CD14-positive monocyte (primary cell): Measurements from ENCODE around the gene ELMO1. TPM values are rescaled to one million over a fixed set of nuclear protein-coding genes. Genes with fewer than 3 reads are reported as not detected.

Source experiments
- DNase-seq, 3 donors: peaks; one replicate each; pipeline ENCODE4 v3.0.0-alpha.2; 2011 to 2022
- H2AFZ ChIP-seq: 2 replicates; pipeline ENCODE4 v1.6.0; 2012; ENCODE audit warnings: mild to moderate bottlenecking, low read depth, low read length, inconsistent platforms; ENCODE audit not compliant: insufficient read depth, poor library complexity, severe bottlenecking
- H3K27ac ChIP-seq, 2 donors: 1 replicate in 1 of 2; 2 replicates in 1 of 2; pipeline ENCODE4 v1.5.1; 2012 to 2013; ENCODE audit warnings: low read length in 2 of 2, control low read depth in 1 of 2, inconsistent platforms in 1 of 2, low read depth in 1 of 2, mild to moderate bottlenecking in 1 of 2
- H3K27me3 ChIP-seq, 2 donors: one replicate each; pipeline versions ENCODE4 v1.6.0 to v1.6.1; 2011 to 2013; ENCODE audit warnings: low read length in 2 of 2; ENCODE audit not compliant: control insufficient read depth in 2 of 2, insufficient read depth in 2 of 2
- H3K36me3 ChIP-seq, 2 donors: replicated peaks in 1 of 2; 1 replicate in 1 of 2; 2 replicates in 1 of 2; pipeline versions ENCODE4 v1.5.1 to v1.6.1; 2012 to 2013; ENCODE audit warnings: low read length in 2 of 2, control low read depth in 1 of 2, inconsistent platforms in 1 of 2, mild to moderate bottlenecking in 1 of 2; ENCODE audit not compliant: insufficient read depth in 2 of 2, control insufficient read depth in 1 of 2
- H3K4me1 ChIP-seq, 2 donors: 1 replicate in 1 of 2; 2 replicates in 1 of 2; pipeline versions ENCODE4 v1.5.1 to v1.6.1; 2012 to 2013; ENCODE audit warnings: low read length in 2 of 2, control low read depth in 1 of 2, inconsistent platforms in 1 of 2, mild to moderate bottlenecking in 1 of 2, moderate library complexity in 1 of 2; ENCODE audit not compliant: insufficient read depth in 2 of 2, control insufficient read depth in 1 of 2
- H3K4me2 ChIP-seq: replicated peaks from 2 replicates; pipeline ENCODE3; 2012; ENCODE audit warnings: low read length, moderate library complexity, mild to moderate bottlenecking; ENCODE audit not compliant: poor library complexity, severe bottlenecking; ENCODE audit errors: extremely low read depth
- H3K4me3 ChIP-seq, 3 experiments: fragments of 200-600 bp in 1 of 3; sonication (generic) in 1 of 3; replicated peaks in 1 of 3; 1 replicate in 2 of 3; 2 replicates in 1 of 3; pipeline ENCODE4 v1.5.1; 2011 to 2013; ENCODE audit warnings: low read length in 3 of 3, mild to moderate bottlenecking in 3 of 3, control low read depth in 2 of 3, low read depth in 2 of 3, inconsistent platforms in 1 of 3, moderate library complexity in 1 of 3
- H3K79me2 ChIP-seq: 2 replicates; pipeline ENCODE4 v1.6.0; 2012; ENCODE audit warnings: mild to moderate bottlenecking, control low read depth, inconsistent platforms, low read length, moderate library complexity; ENCODE audit not compliant: insufficient read depth
- H3K9ac ChIP-seq: 2 replicates; pipeline ENCODE4 v1.6.0; 2017; ENCODE audit warnings: low read length, mild to moderate bottlenecking; ENCODE audit not compliant: insufficient read depth, poor library complexity, severe bottlenecking
- H3K9me3 ChIP-seq, 2 donors: replicated peaks in 1 of 2; 1 replicate in 1 of 2; 2 replicates in 1 of 2; pipeline versions ENCODE4 v1.5.1 to v1.6.1; 2012 to 2013; ENCODE audit warnings: low read length in 2 of 2, control low read depth in 1 of 2; ENCODE audit not compliant: control insufficient read depth in 1 of 2, insufficient read depth in 1 of 2
- H4K20me1 ChIP-seq: 2 replicates; pipeline ENCODE4 v1.6.0; 2012; ENCODE audit warnings: mild to moderate bottlenecking, low read length, control low read depth, moderate library complexity; ENCODE audit not compliant: insufficient read depth
- H3K27ac Mint-ChIP-seq, 7 donors: one replicate each; pipeline ENCODE4 v1.8.0; 2020; ENCODE audit warnings: mild to moderate bottlenecking in 7 of 7, mixed read lengths in 7 of 7, moderate library complexity in 6 of 7, inconsistent platforms in 2 of 7
- H3K27me3 Mint-ChIP-seq, 3 donors: one replicate each; pipeline ENCODE4 v1.8.0; 2021 to 2022; ENCODE audit warnings: low read depth in 3 of 3, mild to moderate bottlenecking in 3 of 3, mixed read lengths in 3 of 3, moderate library complexity in 3 of 3, inconsistent platforms in 1 of 3
- H3K36me3 Mint-ChIP-seq, 2 donors: one replicate each; pipeline ENCODE4 v1.8.0; 2020; ENCODE audit warnings: mixed read lengths in 2 of 2, inconsistent platforms in 1 of 2, mild to moderate bottlenecking in 1 of 2
- H3K4me1 Mint-ChIP-seq: one replicate; pipeline ENCODE4 v1.8.0; 2020; ENCODE audit warnings: mild to moderate bottlenecking, mixed read lengths
- H3K4me3 Mint-ChIP-seq, 2 donors: one replicate each; pipeline ENCODE4 v1.8.0; 2020; ENCODE audit warnings: mild to moderate bottlenecking in 2 of 2, mixed read lengths in 2 of 2, moderate library complexity in 1 of 2
- H3K9me3 Mint-ChIP-seq, 7 donors: one replicate each; pipeline ENCODE4 v1.8.0; 2020 to 2022; ENCODE audit warnings: mixed read lengths in 7 of 7, mild to moderate bottlenecking in 6 of 7, moderate library complexity in 6 of 7, inconsistent platforms in 2 of 7
- CTCF ChIP-seq: fragments of 200-600 bp; IDR thresholded peaks from one replicate; pipeline ENCODE4 v1.8.0; 2022; ENCODE audit warnings: antibody characterized with exemption, mild to moderate bottlenecking
- WGBS: methylation state at CpG from one replicate; pipeline ENCODE4 v1.1.5; 2013; ENCODE audit warnings: missing lambda C conversion rate; ENCODE audit not compliant: insufficient coverage; 5-methylcytosine and 5-hydroxymethylcytosine counted together
- intact Hi-C, 2 donors: fragments of 100-400 bp; cut with micrococcal nuclease; formaldehyde crosslinking; loops; one replicate each; pipeline versions ENCODE4 v1.15.0 to v1.15.1; 2023
- polyA plus RNA-seq, 3 donors: library from polyadenylated mRNA; depleted of rRNA in 1 of 3; unstranded in 2 of 3; stranded (reverse) in 1 of 3; fragments of 300-500 nt in 2 of 3; fragments of >200 nt in 1 of 3; fragmentation: Illumina TruSeq in 2 of 3; gene quantifications; 1 replicate in 2 of 3; 2 replicates in 1 of 3; pipeline ENCODE4 v1.2.3, GENCODE V29; 2012 to 2021

The ELMO1 gene
- polyA plus RNA-seq, 3 donors = 46.6 to 50.2 (median 46.7) TPM

DNA sequence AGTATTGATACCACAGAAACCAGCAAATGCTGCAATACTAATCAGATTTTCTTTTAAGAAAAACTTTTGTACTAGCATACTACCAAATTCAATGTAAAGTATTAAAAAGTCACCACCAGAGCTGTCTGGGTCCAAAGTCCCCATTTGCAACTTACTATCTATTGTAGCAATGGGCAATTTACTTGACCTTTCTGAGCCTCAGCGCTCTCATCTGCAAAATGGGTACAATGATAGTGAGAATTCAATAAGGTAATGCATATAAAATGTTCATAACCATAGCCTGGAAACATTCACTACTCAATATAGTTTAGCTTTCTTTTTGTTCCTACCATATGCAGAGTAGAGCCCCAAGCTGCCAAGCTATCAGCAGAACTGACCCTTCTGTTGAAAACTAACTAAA is 337.2 kb downstream of the ELMO1 start:
- intact Hi-C loops = no loop called here
- no peak for DNase-seq
- Mint-ChIP-seq H3K27me3 (no peaks in the 10 kb centered on the region), H3K27ac (no peak overlapping the region), H3K4me1 (peaks cover 24% of the 10 kb centered on the region), H3K9me3 (peaks cover 0 to 2% (median 0%) of the 10 kb centered on the region in 7 donors), H3K4me3 (no peak overlapping the region), H3K36me3 (peaks cover 16 to 32% of the 10 kb centered on the region in 2 donors)
- H3K27ac ChIP-seq = no peak overlapping the region
- H4K20me1 ChIP-seq = peaks cover 87% of the 10 kb centered on the region
- H3K4me1 ChIP-seq = no peaks in the 10 kb centered on the region
- H3K79me2 ChIP-seq = peaks cover 16% of the 10 kb centered on the region
- H3K4me3 ChIP-seq = no peak overlapping the region
- no peak for TF ChIP-seq CTCF
- H3K9ac ChIP-seq = no peak overlapping the region
- H3K9me3 ChIP-seq = no peaks in the 10 kb centered on the region
- H2AFZ ChIP-seq = no peak overlapping the region
- no peaks in the 10 kb centered on the region for H3K27me3 ChIP-seq
- H3K36me3 ChIP-seq = peaks cover 0 to 22% of the 10 kb centered on the region in 2 donors
- no CpG with 5 or more reads among the region's 1 CpG for WGBS
- H3K4me2 ChIP-seq = no peak overlapping the region

- Histone ChIP-seq H3K4me2 (no peak overlapping the region), H3K4me1 (no peaks in the 10 kb centered on the region), H3K27me3 (no peaks in the 10 kb centered on the region), H3K9me3 (no peaks in the 10 kb centered on the region), H2AFZ (no peak overlapping the region), H4K20me1 (peaks cover 87% of the 10 kb centered on the region), H3K27ac (no peak overlapping the region), H3K4me3 (no peak overlapping the region), H3K79me2 (peaks cover 16% of the 10 kb centered on the region), H3K9ac (no peak overlapping the region), H3K36me3 (peaks cover 0 to 22% of the 10 kb centered on the region in 2 donors)
- Mint-ChIP-seq H3K36me3 (peaks cover 16 to 32% of the 10 kb centered on the region in 2 donors), H3K27me3 (no peaks in the 10 kb centered on the region), H3K4me3 (no peak overlapping the region), H3K4me1 (peaks cover 24% of the 10 kb centered on the region), H3K27ac (peak overlapping the region in 3 of 7 donors; percentile 16 to 57 (median 25)), H3K9me3 (peaks cover 0 to 2% (median 0%) of the 10 kb centered on the region in 7 donors)
- intact Hi-C loops = no loop called here
- no peak for TF ChIP-seq CTCF
- 80% methylated on average over 1 of the region's 5 CpGs for WGBS
- DNase-seq = peak in 1 of 3 donors; percentile 8
Observed at GRCh38 chr7:37110660-37111424, 337.8 kb downstream of the ELMO1 start.
